ENCODE data around the gene SECISBP2L.

GRCh38 chr15:49058559-49058958 is 12.3 kb upstream of the SECISBP2L start:
- TF ChIP-seq, protein P1, sequence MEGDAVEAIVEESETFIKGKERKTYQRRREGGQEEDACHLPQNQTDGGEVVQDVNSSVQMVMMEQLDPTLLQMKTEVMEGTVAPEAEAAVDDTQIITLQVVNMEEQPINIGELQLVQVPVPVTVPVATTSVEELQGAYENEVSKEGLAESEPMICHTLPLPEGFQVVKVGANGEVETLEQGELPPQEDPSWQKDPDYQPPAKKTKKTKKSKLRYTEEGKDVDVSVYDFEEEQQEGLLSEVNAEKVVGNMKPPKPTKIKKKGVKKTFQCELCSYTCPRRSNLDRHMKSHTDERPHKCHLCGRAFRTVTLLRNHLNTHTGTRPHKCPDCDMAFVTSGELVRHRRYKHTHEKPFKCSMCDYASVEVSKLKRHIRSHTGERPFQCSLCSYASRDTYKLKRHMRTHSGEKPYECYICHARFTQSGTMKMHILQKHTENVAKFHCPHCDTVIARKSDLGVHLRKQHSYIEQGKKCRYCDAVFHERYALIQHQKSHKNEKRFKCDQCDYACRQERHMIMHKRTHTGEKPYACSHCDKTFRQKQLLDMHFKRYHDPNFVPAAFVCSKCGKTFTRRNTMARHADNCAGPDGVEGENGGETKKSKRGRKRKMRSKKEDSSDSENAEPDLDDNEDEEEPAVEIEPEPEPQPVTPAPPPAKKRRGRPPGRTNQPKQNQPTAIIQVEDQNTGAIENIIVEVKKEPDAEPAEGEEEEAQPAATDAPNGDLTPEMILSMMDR (conservative IDR thresholded peaks at IDR 0.05; ENCODE audit: low read depth, low read length) = no peak
- TF ChIP-seq EZH2 (IDR thresholded peaks at IDR 0.05; ENCODE audit: borderline replicate concordance, low read depth, low read length, poor library complexity, severe bottlenecking) = no peak

Measured in A673 (cell line).